SK-N-SH treated with all-trans-retinoic acid at 6 μM for 48 hours (cell line): ENCODE measurements around the gene VWA5B1.

Experiments
- CREB5 ChIP-seq: fragments of 250-450 bp; sonication (Bioruptor Pico); IDR thresholded peaks from 2 replicates; pipeline ENCODE4 v1.5.1; 2020; ENCODE audit warnings: low read depth, mild to moderate bottlenecking, moderate library complexity
- ESRRG ChIP-seq: fragments of 250-450 bp; sonication (Bioruptor Pico); IDR thresholded peaks from 2 replicates; pipeline ENCODE4 v1.6.1; 2021; ENCODE audit warnings: mild to moderate bottlenecking
- PPARA ChIP-seq: fragments of 250-450 bp; sonication (Bioruptor Pico); IDR thresholded peaks from 2 replicates; pipeline ENCODE4 v1.5.0; 2020; ENCODE audit warnings: mild to moderate bottlenecking, borderline replicate concordance
- ZNF70 ChIP-seq: fragments of 450-650 bp; formaldehyde crosslinking; IDR thresholded peaks from 2 replicates; pipeline ENCODE4 v1.5.0; 2020; ENCODE audit warnings: mild to moderate bottlenecking, moderate library complexity

GRCh38 chr1:20342294-20343148 is 51.8 kb downstream of the VWA5B1 start:
- TF ChIP-seq CREB5 (CRISPR knock-in tag) = no peak
- no peak for TF ChIP-seq ESRRG (CRISPR knock-in tag)
- TF ChIP-seq PPARA (CRISPR knock-in tag) = no peak
- no peak for TF ChIP-seq ZNF70
